Ureter (tissue), 1 donor: ENCODE measurements around the gene SDC3. TPM values are rescaled to one million over a fixed set of nuclear protein-coding genes. Genes with fewer than 3 reads are reported as not detected.

ENCODE experiments used
- DNase-seq: peaks from one replicate; pipeline ENCODE4 v3.0.0-alpha.2; 2020; ENCODE audit warnings: low spot score
- total RNA-seq: library from RNA; stranded (reverse); gene quantifications from one replicate; pipeline ENCODE4 v1.2.4, GENCODE V29; 2023
- donor health status: DM: yes; HTN: yes; CAD: no.

SDC3 gene
- total RNA-seq, 1 donor from 2014 or later: 68.2 TPM

DNA sequence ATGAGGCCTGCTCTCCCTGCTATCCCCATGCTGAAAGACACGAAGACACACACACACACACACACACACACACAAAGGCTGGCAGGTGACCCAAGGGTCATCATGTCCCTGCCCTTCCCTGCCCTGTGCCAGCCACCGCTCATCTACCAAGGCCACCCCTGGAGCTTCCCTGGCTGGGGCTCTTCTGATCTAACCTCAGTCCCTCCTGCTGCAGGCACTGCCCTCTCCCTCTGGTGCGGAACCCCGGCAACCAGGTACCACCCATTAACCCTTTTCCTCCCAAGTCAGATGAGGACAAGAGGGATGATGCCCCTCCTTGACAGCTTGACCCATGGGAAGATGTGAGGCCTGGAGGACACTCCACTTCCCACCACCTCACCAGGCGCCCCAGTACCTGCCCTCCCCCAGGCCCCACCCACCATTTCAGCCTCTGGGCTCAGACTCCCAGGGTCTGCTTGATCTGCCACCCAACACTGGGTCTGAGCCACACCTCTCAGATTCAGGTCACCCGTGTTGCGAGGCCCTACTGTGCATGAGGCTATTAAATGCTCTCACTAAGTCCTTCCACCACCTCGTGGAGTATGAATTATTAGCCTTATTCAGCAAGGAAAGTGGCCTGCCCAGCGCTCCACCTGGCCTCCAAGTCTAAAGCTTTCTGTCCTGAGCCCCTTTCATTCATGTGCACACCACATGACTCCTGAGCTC, 2.5 kb downstream of the SDC3 start:
- no peak for DNase-seq

DNA sequence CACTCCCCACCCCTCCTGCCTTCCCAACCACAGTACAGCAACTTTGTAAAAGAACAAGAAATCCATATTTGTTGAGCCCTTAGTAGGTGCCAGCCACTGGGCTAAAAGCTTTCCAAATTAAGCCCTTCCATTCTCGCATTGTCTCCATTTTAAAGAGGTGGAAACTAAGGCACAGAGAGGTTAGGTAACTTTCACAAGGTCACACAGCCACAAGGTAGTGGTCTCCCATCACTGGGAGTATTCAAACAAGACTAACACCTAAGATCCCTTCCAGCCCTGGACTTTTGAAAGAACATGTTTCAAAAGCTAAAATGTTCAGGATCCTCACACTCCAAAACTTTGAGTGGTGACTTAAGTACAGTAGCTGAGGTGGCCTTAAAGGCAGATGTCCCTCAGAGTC, 3.2 kb downstream of the SDC3 start:
- DNase-seq: no peak

DNA sequence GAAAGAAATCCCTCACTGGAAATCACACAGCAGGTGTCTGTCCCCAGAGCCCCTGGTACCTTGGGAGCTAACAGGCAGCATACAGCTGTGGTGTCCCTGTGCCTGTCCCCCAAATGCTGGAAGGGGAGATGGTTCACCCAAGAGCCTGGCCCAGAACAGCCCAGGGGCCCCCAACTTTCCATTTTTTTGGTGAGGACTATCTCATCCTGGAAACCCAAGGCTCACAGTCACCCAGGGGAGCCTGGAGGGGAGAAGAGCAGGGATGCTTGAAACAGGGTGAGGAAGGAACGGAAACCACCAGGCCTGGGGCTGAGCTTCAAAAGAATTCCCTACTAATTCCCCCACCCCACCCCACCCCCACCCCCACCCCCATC, 3.6 kb downstream of the SDC3 start:
- no peak for DNase-seq

DNA sequence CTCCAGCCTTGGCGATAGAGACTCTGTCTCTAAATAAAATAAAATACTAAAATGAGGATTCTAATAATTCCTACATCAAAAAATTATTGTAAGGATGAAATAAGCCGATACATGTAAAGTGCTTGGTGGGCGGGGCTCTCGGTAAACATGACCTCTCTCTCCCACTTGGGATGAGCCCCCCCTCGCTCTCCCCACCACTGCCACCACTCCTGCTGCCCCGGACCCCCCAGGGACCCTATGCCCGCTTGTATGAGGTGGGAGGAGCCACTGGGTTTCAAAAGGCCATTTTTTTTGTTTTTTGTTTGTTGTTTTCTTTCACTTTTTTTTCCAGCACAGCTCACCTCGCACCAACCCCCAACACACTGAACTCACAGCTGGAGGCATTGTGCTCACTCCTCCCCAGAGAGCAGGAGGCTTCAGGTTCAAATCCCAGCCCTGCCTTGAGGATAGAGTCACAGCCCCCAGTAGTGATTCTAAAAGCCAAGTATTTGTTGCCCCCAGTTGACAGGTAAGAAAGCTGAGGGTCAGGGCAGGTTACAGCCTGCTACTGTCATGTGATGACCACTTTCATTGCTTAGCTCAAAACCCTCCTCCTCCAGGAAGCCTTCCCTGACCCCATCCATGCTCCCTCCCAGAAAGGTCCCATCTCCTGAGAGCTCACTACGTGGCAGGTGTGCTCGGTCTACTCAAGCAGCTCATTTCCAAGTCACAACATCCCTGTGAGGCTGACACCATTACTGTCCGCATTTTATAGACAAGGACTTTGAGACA, 4.2 kb downstream of the SDC3 start:
- DNase-seq: no peak

DNA sequence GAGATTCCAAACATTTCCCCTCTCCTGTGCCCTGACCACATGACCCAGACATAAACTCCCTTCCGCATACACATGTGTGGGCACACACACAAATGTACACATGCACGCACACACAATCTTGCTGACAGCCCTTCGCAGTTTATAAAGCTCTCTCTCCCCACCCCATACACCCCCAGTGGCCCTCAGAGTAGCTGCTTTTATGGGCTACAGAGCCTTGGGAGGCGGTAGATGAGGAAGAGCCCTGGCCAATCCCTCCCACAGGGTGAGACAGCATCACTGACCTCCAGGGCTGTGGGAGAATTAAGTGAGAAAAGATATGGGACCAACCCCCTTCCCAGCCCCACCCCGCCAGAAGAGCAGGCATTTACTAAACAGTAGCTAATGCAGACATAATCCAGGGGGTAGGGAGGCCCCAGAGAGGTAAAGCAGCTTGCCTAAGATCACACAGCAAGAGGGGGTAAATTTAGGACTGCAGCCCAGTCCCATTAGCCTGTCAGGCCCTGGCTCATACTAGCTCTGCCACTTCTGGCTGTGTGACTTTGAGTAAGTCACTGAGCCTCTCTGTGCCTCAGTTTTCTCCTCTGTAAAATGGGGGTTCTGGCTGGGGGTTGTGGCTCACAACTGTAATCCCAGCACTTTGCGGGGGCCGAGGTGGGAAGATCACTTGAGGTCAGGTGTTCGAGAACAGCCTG, 5.1 kb downstream of the SDC3 start:
- DNase-seq: no peak

DNA sequence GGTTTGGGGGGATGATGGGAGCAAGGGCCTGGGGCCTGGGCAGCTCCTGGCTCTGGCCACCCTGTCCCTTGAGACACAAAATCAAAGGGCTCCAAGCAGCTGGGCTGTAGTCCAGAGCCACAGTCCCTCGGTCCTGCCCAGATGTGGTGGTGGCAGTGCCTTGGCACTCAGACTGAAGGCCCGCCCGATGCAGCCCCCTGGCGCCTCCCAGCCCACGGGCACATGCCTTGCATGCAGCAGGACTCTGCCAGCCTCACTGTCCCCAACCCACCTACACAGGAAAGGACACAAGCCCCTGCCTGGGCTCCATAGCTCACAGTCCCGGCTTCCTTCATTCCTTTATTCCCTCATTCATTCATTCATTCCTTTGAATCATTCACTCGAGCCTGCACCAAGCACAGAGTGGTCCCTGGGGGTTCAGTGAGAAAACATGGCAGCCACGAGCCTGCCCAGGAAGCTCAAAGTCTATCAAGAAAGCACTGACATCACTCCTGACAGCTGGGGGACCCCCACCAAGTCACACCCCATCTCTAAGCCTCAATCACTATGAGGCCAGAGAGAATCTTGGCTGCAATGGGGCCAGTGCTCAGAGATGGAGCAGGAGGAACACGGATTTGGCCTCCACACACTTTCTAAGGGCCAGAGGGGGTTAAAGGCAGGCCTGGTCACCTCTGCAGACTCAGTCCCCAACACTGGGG, 5.8 kb downstream of the SDC3 start:
- DNase-seq: no peak

DNA sequence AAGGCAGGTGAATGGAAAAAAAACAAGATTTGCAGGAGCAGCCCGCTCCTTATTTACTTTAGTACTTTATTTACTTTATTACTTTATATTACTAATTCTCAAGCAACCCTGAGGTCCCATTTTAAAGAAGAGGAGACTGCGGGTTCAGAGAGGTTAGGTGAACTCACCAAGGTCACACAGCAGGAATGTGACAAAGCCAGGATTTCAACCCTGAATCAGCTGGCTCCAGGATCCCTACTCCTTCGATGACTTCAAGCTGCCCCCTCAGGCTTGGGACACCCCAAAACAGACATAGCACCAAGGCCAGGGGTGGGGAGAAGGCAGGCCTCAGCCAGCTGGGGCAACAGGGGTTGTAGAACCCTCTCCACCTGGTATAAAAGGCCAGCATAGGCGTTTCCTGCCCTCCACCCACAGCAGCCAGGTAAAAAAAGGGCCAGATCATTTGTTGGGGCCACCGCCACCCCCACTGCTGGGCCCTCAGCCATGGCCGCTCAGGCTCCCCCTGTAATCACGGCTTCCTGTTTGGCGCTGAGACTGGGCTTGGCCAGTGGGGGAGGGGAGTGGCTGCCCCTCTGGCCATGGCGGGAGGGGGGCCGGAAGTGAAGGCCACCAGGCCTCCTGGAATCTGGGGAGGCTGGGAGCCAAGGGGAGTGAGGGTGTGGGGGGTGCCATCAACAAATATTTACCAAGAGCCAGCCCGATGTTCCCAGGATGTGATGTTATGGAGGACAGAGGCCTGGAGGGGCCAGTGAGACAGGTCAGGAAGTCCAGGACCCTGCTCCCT, 6.6 kb downstream of the SDC3 start:
- no peak for DNase-seq

DNA sequence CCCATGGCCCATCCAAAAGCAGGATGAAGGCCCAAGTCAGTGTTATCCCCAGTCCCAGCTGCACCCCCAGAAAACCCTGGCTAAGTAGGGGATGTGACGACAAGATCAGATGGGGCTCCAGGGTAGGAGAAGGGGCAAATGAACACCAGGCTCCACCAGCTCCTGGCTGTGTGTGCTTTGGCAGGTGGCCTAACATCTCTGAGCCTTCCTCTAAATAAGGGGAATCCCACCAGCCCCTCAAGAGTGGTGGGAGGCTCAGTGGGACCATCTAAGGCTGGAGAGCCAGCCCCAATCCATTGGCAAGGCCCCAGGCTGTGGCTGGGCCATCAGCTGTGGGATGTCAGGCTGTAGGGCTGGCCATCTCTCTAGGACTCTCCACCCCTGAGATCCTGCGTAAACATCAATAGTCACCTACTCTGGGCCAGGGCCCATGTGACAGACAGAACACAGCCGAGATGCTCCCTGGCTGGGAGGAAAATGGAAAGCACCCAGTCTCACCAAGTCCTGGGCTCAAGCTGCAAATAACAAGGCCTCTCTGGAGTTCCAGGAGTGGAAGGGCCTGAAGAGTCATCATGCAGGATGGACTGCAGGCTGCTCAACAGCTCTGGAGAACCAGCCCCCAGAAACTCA, 7.5 kb downstream of the SDC3 start:
- DNase-seq: no peak

DNA sequence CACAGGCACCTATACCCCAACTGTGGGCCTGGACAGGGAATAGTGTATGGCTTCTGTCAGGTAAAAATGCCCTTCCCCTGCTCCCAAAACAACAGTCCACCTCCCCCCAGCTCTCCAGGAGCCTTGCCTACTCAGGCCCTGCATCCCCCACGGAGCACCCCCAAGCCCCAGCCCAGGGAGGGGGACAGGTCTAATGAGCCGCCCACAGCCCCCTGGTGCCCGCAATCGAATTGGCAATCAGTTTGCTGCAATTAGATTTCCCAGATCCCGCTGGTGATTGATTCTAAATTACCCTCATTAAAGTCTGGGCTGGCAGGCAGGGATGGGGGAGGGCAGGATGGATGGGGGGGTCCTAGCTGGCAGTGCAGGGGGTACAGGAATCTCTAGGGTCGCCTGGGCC, 8.1 kb downstream of the SDC3 start:
- DNase-seq: no peak

DNA sequence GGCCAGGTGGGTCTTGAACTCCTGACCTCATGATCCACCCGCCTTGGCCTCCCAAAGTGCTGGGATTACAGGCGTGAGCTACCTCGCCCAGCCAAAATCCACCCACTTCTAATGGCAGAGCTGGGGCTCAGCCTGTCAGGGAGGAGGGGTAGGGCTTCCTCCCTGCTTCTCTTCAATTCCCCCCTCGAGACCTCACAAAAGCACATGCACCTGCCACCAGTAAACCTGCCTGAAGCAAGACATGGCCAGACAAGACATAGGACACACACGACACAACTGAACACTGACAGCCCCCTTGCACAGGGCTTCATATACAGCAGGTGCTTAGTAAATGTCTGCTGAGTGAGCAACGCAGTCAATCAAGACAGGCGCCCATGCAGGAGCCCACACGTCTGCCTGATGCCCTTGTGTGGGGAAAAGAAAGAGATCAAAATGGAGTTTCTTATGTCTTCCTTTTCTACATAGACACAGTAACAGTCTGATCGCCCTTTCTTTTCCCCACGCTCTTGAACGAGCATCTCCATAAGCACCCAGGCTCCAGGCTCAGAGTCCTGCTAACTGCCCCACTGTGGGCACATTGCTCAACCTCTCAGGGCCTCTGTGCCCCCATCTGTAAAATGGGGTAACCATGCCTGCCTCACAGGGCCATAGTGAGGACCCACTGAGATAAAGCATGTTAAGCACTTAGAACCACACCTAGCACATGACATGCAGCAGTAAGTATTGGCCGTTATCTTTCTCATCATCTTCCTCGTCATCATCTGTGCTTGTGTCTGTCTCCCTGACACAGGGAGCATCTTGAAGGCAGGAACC, 8.8 kb downstream of the SDC3 start:
- DNase-seq: no peak

DNA sequence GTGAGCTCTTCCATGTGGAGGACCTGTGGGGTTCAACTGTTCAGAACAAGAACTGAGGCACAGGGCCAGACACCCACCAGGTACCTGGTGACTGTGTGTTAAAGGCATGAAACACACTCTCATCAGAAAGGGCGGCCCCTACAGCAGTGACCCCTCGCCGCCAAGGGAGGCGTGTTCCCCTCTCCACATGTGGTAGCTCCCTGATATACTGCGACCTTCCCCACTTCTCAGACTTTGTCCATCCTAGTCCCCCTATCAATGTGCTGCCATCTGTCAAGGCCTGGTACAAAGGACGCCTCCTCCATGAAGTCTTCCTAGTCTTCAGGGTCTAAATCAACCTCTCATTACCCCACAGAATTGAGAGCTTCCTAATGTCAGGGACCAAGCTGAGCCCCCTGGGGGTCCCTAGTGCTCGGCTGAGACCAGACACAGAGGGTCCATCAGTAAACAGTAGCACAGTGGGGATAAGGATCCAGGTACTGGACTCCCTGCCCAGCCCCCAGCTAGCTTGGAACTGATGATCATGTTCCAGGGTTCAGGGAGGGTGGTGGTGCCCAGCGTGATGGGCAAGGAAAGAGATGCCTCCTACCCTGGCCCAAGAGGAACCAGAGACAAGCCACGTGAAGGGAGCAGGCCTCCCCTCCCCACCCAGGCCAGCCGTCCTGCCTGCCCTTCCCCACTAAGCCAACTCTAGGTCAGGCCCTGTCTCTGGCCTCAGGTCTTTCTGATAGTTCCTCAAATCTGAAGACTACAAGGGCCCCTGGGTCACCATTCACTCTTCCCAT, 10.3 kb downstream of the SDC3 start:
- DNase-seq: no peak

DNA sequence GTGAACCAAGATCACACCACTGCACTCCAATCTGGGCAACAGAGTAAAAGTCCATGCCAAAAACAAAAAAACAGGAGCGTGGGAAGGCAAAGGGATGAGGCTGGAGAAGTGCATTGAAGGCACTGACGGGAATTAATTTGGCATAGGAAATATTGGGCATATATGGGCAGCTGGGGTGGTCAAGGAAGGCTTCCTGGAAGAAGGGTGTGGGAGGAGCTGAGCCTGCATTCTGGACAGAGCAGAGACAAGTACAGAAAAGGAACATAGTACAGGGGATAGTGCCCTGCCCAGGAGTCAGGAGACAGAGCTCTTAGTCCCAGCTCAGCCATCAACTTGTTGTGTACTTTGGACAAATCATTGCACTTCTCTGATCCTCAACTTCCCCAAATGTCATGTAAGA, 11.7 kb downstream of the SDC3 start:
- DNase-seq: no peak

DNA sequence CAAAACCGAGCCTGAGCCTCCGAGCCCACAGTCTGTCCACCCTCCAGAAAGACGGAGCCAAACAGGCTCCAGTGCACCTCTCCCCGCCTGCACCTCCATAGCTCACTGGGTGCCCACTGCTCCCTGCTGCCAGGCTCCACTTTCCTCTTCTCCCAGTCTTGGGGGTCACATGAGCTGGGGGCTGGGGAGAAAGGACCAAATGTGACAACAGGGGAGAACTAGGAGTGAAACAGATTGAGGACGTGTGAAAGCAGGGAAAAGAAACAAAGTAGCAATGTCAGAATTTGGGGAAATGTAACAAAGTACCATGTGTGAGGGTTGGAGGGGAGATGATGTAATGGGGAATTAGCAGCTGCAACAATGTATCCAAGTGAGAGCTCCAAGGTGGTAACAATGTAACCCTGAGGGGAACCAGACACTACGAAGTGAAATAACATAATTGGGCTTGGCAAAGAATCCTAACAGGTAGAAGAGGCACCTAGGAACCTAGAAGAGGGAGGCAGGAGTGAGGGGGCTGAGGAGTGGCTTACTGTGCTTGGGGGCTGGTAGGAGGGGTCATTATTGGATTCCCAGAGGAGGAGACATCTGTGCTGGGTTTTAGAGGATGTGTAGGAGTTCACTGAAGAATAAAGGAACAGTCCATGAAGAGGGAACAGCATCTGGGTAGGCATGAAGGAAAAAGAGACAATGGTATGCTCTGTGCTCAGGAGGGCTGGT, 12.5 kb downstream of the SDC3 start:
- DNase-seq: no peak

DNA sequence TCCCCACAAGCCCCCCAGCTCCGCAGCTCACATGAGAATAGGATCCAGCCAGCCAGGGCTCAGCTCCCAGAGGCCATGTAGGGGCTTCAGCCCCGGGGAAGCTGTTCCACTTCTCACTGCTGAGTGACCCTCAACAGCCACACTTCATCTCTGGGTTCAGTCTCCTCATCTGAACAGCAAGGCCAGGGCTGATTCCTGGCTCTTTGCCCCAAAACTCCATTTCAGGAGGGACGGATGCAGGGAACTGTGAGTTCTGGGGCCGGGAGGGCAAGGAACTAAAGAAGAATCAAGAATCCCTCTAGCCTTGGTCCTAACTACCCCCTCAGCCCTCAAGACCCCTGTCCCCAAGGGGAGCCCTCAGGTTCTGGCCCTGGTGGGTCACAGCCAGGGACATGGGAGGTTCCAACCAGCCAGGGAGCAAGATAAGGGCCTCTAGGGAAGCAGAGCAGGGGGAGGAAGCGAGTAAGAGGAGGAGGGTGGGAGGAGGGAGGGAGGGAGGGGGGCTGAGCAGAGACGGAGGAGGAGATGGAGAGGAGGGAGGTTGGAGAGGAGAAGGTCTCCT, 13.1 kb downstream of the SDC3 start:
- DNase-seq: no peak

DNA sequence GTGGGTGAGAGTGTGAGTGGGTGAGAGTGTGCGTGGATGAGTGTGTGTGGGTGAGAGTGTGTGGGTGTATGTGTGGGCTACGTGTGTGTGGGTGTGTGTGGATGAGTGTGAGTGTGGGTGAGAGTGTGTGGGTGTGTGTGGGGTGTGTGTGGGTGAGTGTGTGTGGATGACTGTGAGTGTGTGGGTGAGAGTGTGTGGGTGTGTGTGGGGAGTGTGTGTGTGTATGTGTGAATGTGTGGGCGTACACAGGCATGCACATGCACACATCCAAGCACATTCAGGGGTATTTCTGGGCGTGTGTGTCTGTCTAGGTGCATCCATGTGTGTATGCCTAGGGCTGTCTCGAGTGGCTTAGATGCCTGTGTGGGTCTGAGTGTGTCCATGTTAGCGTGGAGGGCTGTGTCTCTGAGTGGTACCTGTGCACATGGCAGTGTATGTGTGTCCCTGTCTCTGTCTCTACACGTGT, 14.0 kb downstream of the SDC3 start:
- no peak for DNase-seq

DNA sequence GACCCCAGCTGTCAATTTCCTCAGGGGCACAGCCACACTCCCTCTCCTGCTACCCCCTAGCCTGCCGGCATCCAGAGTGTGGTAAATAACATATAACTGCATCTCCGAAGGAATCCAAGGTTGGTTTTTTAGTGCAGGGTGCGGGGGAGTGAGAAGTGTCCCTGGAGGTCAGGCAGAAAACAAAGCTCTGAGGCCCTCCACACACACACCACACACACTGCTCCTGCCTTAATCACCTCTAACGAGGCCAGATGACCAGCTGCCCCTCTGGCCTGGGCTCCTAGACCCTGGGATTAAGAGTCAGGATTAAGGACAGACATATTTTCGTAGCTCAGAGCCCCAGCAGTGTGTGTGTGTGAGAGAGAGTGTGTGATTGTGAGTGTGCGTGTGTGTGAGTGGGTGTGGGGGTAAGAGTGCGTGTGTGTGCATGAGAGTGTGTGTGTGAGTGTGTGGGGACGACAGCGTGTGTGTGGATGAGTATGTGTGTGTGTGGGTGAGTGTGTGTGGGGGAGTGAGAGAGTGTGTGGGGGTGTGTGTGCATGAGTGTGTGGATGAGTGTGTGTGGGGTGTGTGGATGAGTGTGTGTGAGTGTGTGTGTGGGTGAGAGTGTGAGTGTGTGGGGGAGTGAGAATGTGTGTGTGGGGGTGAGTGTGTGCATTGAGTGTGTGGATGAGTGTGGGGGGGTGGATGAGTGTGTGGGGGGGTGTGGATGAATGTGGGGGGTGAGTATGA, 14.6 kb downstream of the SDC3 start:
- no peak for DNase-seq

DNA sequence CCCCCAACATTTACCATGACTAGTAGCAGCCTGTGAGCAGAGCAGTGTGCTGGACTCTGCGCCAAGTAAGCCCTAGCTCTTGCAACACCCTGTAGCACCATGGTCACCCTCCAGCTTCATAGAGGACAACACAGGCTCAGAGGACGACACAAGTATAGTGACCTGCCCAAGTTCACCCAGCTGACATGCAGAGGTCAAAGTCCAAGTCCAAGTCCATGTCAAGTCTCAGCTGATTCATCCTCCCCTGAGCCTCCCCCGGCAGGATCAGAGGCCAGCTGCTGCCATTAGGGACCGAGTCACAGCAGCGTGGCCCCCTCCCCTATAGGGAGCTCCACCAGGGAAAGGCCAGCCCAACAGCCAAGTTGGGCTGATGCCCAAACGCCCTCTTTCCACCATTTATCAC, 15.9 kb downstream of the SDC3 start:
- no peak for DNase-seq

DNA sequence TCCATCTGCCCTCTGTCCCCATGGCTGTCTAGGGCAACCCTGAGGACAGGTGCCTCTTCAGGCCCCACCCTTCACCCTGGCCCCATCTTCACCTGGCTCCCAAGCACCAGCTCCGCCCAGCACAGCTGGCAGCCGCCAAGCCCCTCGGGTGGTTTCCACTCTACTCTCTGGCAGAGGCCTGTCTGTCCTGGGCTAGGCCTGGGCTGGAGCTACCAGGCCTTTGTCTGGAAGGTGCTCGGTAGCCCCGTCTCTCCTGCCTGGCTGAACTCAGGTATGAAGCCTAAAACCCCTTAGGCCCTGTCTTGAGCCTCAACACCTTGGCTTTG, 17.4 kb downstream of the SDC3 start:
- no peak for DNase-seq
